ENCODE measurements around the gene CLEC2D. TPM values are rescaled to one million over a fixed set of nuclear protein-coding genes. Genes with fewer than 3 reads are reported as not detected.
"Not testable (repeated sequence)": the region's sequence is repeated elsewhere in the genome, so short reads cannot be mapped to it uniquely, and the experiment has no call there.

Gene CLEC2D
- total RNA-seq, 1 donor from 2014 or later, result 0.64 TPM

- no peak for DNase-seq (ENCODE audit: low read depth in 2 of 2)
Observed at GRCh38 chr12:9699269-9699897, 29.9 kb downstream of the CLEC2D start.

- peak; percentile 0 to 80 for DNase-seq (ENCODE audit: low read depth in 2 of 2)
Observed at GRCh38 chr12:9699898-9700605, 30.5 kb downstream of the CLEC2D start.

GRCh38 chr12:9700606-9700956 lies 31.1 kb downstream of the CLEC2D start:
- no peak for DNase-seq (ENCODE audit: low read depth in 2 of 2)

GRCh38 chr12:9701380-9702154 lies 32.1 kb downstream of the CLEC2D start:
- DNase-seq (ENCODE audit: low read depth in 2 of 2), result no peak

- no peak for DNase-seq (ENCODE audit: low read depth in 2 of 2)
Observed at GRCh38 chr12:9702255-9702654, 32.7 kb downstream of the CLEC2D start.

- DNase-seq (ENCODE audit: low read depth in 2 of 2), result not testable (repeated sequence)
Observed at GRCh38 chr12:9704561-9704960, 35.0 kb downstream of the CLEC2D start.

GRCh38 chr12:9706086-9706685 lies 36.7 kb downstream of the CLEC2D start:
- no peak for DNase-seq (ENCODE audit: low read depth in 2 of 2)

- DNase-seq (ENCODE audit: low read depth in 2 of 2), result no peak
Observed at GRCh38 chr12:9707356-9707755, 37.8 kb downstream of the CLEC2D start.

GRCh38 chr12:9707864-9708808 lies 38.6 kb downstream of the CLEC2D start:
- DNase-seq (ENCODE audit: low read depth in 2 of 2), result peak; percentile 29 to 64

- DNase-seq (ENCODE audit: low read depth in 2 of 2), result peak in 1 of 2 donors; percentile 11
Observed at GRCh38 chr12:9708853-9709252, 39.3 kb downstream of the CLEC2D start.

- no peak for DNase-seq (ENCODE audit: low read depth in 2 of 2)
Observed at GRCh38 chr12:9710584-9711375, 41.3 kb downstream of the CLEC2D start.

- no peak for DNase-seq (ENCODE audit: low read depth in 2 of 2)
Observed at GRCh38 chr12:9711664-9712063, 42.2 kb downstream of the CLEC2D start.

- DNase-seq (ENCODE audit: low read depth in 2 of 2), result not testable (repeated sequence)
Observed at GRCh38 chr12:9713032-9713558, 43.6 kb downstream of the CLEC2D start.

- no peak for DNase-seq (ENCODE audit: low read depth in 2 of 2)
Observed at GRCh38 chr12:9717070-9717925, 47.8 kb downstream of the CLEC2D start.

GRCh38 chr12:9718968-9719367 lies 49.5 kb downstream of the CLEC2D start:
- no peak for DNase-seq (ENCODE audit: low read depth in 2 of 2)

GRCh38 chr12:9719790-9720189 lies 50.3 kb downstream of the CLEC2D start:
- no peak for DNase-seq (ENCODE audit: low read depth in 2 of 2)

GRCh38 chr12:9721394-9722092 lies 52.0 kb downstream of the CLEC2D start:
- peak in 1 of 2 donors; percentile 51 for DNase-seq (ENCODE audit: low read depth in 2 of 2)

- no peak for DNase-seq (ENCODE audit: low read depth in 2 of 2)
Observed at GRCh38 chr12:9724023-9724422, 54.5 kb downstream of the CLEC2D start.

All from dermis microvascular lymphatic vessel endothelial cell (primary cell).